Liver (tissue), 9 donors: ENCODE measurements around the gene PRPH2. TPM values are rescaled to one million over a fixed set of nuclear protein-coding genes. Genes with fewer than 3 reads are reported as not detected.

Source experiments
- DNase-seq: peaks from one replicate; pipeline ENCODE4 v3.0.0-alpha.2; 2017; ENCODE audit warnings: low spot score
- H3K27ac ChIP-seq, 2 donors: one replicate each; pipeline ENCODE4 v1.7.0; 2013; ENCODE audit warnings: inconsistent platforms in 2 of 2, low read length in 2 of 2, control low read depth in 1 of 2, low read depth in 1 of 2, mild to moderate bottlenecking in 1 of 2
- H3K27me3 ChIP-seq, 4 donors: one replicate each; pipeline versions ENCODE4 v1.6.1 to v1.7.0; 2013; ENCODE audit warnings: low read length in 3 of 4, inconsistent platforms in 1 of 4, mild to moderate bottlenecking in 1 of 4, moderate library complexity in 1 of 4; ENCODE audit not compliant: control insufficient read depth in 4 of 4, insufficient read depth in 4 of 4
- H3K36me3 ChIP-seq, 4 donors: one replicate each; pipeline versions ENCODE4 v1.6.1 to v1.7.0; 2013; ENCODE audit warnings: low read length in 3 of 4, mild to moderate bottlenecking in 3 of 4, low read depth in 1 of 4, moderate library complexity in 1 of 4; ENCODE audit not compliant: control insufficient read depth in 4 of 4, insufficient read depth in 3 of 4
- H3K4me1 ChIP-seq, 4 donors: one replicate each; pipeline versions ENCODE4 v1.6.1 to v1.7.0; 2013; ENCODE audit warnings: low read length in 3 of 4, mild to moderate bottlenecking in 3 of 4, moderate library complexity in 1 of 4; ENCODE audit not compliant: control insufficient read depth in 4 of 4, insufficient read depth in 4 of 4
- H3K4me3 ChIP-seq, 3 donors: one replicate each; pipeline versions ENCODE4 v1.6.1 to v1.7.0; 2013; ENCODE audit warnings: low read length in 3 of 3, control low read depth in 1 of 3, low read depth in 1 of 3, mild to moderate bottlenecking in 1 of 3
- H3K9ac ChIP-seq, 2 donors: one replicate each; pipeline ENCODE4 v1.7.0; 2013; ENCODE audit warnings: low read length in 2 of 2, mild to moderate bottlenecking in 2 of 2, moderate library complexity in 2 of 2, control low read depth in 1 of 2, low read depth in 1 of 2
- H3K9me3 ChIP-seq, 4 donors: one replicate each; pipeline versions ENCODE4 v1.6.1 to v1.7.0; 2013; ENCODE audit warnings: low read length in 3 of 4; ENCODE audit not compliant: control insufficient read depth in 4 of 4
- EGR1 ChIP-seq, 2 donors: IDR thresholded peaks; 2 replicates each; pipeline ENCODE4 v1.6.1; 2016 to 2018; ENCODE audit warnings: antibody characterized with exemption in 2 of 2, low read depth in 2 of 2
- FOXA1 ChIP-seq: IDR thresholded peaks from 2 replicates; pipeline ENCODE4 v1.6.1; 2016; ENCODE audit warnings: antibody characterized with exemption
- FOXA2 ChIP-seq: IDR thresholded peaks from 2 replicates; pipeline ENCODE4 v1.6.1; 2016; ENCODE audit warnings: antibody characterized with exemption
- GABPA ChIP-seq, 2 donors: IDR thresholded peaks in 1 of 2; conservative IDR thresholded peaks in 1 of 2; 2 replicates each; pipeline ENCODE4 v1.6.1; 2016; ENCODE audit warnings: antibody characterized with exemption in 2 of 2, mild to moderate bottlenecking in 1 of 2, moderate library complexity in 1 of 2
- HNF4A ChIP-seq, 2 donors: conservative IDR thresholded peaks; 2 replicates each; pipeline ENCODE4 v1.6.1; 2016; ENCODE audit warnings: antibody characterized with exemption in 2 of 2, mild to moderate bottlenecking in 2 of 2
- HNF4G ChIP-seq: IDR thresholded peaks from 2 replicates; pipeline ENCODE4 v1.6.1; 2016; ENCODE audit warnings: antibody characterized with exemption
- JUND ChIP-seq, 2 donors: IDR thresholded peaks; 2 replicates each; pipeline ENCODE4 v1.6.1; 2016; ENCODE audit warnings: antibody characterized with exemption in 2 of 2
- NR2F2 ChIP-seq: IDR thresholded peaks from 2 replicates; pipeline ENCODE4 v1.6.1; 2016; ENCODE audit warnings: antibody characterized with exemption
- RAD21 ChIP-seq, 2 donors: IDR thresholded peaks; 2 replicates each; pipeline ENCODE4 v1.6.1; 2016; ENCODE audit warnings: antibody characterized with exemption in 2 of 2, mild to moderate bottlenecking in 2 of 2
- TAF1 ChIP-seq: conservative IDR thresholded peaks from 2 replicates; pipeline ENCODE4 v1.6.1; 2016; ENCODE audit warnings: antibody characterized with exemption, mild to moderate bottlenecking
- YY1 ChIP-seq: IDR thresholded peaks from 2 replicates; pipeline ENCODE4 v1.6.1; 2016; ENCODE audit warnings: antibody characterized with exemption, mild to moderate bottlenecking
- WGBS: extraction: QIAGEN DNeasy Blood & Tissue Kit; methylation state at CpG from one replicate; pipeline ENCODE4 v1.1.7; 2013; 5-methylcytosine and 5-hydroxymethylcytosine counted together
- polyA plus RNA-seq, 2 donors: library from polyadenylated mRNA; stranded (reverse) in 1 of 2; unstranded in 1 of 2; fragments of 200-250 nt in 1 of 2; fragments of >200 nt in 1 of 2; fragmentation: Nextera tagmentation in 1 of 2; extraction: Ambion mirVana in 1 of 2; gene quantifications; one replicate each; pipeline versions ENCODE4 v1.2.1 to v1.2.3, GENCODE V29; 2013 to 2015
- total RNA-seq, 2 donors: library from RNA; depleted of rRNA; stranded (reverse); fragments of >200 nt; gene quantifications; one replicate each; pipeline ENCODE4 v1.2.3, GENCODE V29; 2014
- TF ChIP-seq, protein P1 (sequence below): fragments of 150-350 bp; IDR thresholded peaks from 2 replicates; pipeline ENCODE4 v1.5.1; 2017; ENCODE audit warnings: improper control_type of control experiment, low read depth, low read length; ENCODE audit not compliant: missing input control
- TF ChIP-seq, protein P2 (sequence below): IDR thresholded peaks from 2 replicates; pipeline ENCODE4 v1.6.1; 2016; ENCODE audit warnings: antibody characterized with exemption
- TF ChIP-seq, protein P3 (sequence below): IDR thresholded peaks from 2 replicates; pipeline ENCODE4 v1.6.1; 2016; ENCODE audit warnings: antibody characterized with exemption, mild to moderate bottlenecking
- TF ChIP-seq, protein P4 (sequence below): IDR thresholded peaks from 2 replicates; pipeline ENCODE4 v1.6.1; 2016; ENCODE audit warnings: antibody characterized with exemption
- donor health status: healthy.
- donor health status: healthy.
- donor health status: healthy.
- donor health status: healthy.
- donor health status: healthy.

Gene PRPH2
- total and polyA plus RNA-seq, 4 donors: 0.06 to 0.33 (median 0.13) TPM

DNA sequence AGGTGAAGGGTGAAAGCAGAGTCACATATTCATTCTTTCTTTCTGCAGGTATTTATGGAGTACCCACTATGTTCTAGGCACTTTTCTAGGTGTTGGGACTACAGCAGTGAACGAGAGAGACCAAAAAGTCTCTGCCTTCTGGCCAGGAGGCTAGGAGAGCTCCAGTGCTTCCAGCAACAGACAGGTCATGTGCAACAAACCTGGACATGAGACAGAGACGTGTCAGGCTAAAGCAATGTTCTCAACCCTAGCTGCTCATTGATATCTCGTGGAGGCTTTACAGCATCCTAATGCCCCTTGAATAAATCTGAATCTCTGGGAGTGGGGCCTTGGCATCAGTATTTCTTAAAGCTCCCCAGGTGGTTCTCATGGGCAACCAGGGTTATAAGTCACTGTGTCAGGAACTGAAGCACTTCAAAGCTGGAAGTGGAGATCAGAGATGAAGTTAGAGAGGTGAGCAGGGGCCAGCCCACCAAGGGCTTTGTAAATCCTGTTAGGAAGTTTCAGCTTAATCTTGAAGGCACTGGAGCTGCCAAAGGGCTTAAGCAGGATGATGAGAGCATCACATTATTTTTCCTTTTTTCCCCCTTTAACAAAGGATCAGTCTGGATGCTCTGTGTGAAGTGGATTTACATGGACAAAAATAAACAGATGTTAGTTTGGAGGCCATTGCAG, 36.5 kb upstream of the PRPH2 start:
- H3K4me1 ChIP-seq: no peaks in the 10 kb centered on the region
- no peak overlapping the region for H3K4me3 ChIP-seq
- no peaks in the 10 kb centered on the region for H3K27me3 ChIP-seq
- WGBS: 96% methylated on average over 3 of the region's 3 CpGs
- H3K9me3 ChIP-seq: no peaks in the 10 kb centered on the region
- H3K9ac ChIP-seq: no peak overlapping the region
- H3K36me3 ChIP-seq: peaks cover 0 to 1% (median 0%) of the 10 kb centered on the region in 4 donors
- no peak overlapping the region for H3K27ac ChIP-seq
- DNase-seq: no peak
- TF ChIP-seq, protein P1, sequence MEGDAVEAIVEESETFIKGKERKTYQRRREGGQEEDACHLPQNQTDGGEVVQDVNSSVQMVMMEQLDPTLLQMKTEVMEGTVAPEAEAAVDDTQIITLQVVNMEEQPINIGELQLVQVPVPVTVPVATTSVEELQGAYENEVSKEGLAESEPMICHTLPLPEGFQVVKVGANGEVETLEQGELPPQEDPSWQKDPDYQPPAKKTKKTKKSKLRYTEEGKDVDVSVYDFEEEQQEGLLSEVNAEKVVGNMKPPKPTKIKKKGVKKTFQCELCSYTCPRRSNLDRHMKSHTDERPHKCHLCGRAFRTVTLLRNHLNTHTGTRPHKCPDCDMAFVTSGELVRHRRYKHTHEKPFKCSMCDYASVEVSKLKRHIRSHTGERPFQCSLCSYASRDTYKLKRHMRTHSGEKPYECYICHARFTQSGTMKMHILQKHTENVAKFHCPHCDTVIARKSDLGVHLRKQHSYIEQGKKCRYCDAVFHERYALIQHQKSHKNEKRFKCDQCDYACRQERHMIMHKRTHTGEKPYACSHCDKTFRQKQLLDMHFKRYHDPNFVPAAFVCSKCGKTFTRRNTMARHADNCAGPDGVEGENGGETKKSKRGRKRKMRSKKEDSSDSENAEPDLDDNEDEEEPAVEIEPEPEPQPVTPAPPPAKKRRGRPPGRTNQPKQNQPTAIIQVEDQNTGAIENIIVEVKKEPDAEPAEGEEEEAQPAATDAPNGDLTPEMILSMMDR: no peak
- TF ChIP-seq FOXA2 (no peak), YY1 (no peak), EGR1 (IDR thresholded peaks at IDR 0.05; ENCODE audit: low read depth in 2 of 2) (no peak), RAD21 (IDR thresholded peaks at IDR 0.05) (no peak), GABPA (IDR thresholded peaks at IDR 0.05 in 1 of 2, conservative IDR thresholded peaks at IDR 0.05 in 1 of 2) (no peak), HNF4G (no peak), JUND (IDR thresholded peaks at IDR 0.05) (no peak), HNF4A (conservative IDR thresholded peaks at IDR 0.05) (no peak), FOXA1 (no peak)
- TF ChIP-seq, protein P2, sequence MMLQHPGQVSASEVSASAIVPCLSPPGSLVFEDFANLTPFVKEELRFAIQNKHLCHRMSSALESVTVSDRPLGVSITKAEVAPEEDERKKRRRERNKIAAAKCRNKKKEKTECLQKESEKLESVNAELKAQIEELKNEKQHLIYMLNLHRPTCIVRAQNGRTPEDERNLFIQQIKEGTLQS: no peak
- TF ChIP-seq, protein P3, sequence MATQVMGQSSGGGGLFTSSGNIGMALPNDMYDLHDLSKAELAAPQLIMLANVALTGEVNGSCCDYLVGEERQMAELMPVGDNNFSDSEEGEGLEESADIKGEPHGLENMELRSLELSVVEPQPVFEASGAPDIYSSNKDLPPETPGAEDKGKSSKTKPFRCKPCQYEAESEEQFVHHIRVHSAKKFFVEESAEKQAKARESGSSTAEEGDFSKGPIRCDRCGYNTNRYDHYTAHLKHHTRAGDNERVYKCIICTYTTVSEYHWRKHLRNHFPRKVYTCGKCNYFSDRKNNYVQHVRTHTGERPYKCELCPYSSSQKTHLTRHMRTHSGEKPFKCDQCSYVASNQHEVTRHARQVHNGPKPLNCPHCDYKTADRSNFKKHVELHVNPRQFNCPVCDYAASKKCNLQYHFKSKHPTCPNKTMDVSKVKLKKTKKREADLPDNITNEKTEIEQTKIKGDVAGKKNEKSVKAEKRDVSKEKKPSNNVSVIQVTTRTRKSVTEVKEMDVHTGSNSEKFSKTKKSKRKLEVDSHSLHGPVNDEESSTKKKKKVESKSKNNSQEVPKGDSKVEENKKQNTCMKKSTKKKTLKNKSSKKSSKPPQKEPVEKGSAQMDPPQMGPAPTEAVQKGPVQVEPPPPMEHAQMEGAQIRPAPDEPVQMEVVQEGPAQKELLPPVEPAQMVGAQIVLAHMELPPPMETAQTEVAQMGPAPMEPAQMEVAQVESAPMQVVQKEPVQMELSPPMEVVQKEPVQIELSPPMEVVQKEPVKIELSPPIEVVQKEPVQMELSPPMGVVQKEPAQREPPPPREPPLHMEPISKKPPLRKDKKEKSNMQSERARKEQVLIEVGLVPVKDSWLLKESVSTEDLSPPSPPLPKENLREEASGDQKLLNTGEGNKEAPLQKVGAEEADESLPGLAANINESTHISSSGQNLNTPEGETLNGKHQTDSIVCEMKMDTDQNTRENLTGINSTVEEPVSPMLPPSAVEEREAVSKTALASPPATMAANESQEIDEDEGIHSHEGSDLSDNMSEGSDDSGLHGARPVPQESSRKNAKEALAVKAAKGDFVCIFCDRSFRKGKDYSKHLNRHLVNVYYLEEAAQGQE: no peak

DNA sequence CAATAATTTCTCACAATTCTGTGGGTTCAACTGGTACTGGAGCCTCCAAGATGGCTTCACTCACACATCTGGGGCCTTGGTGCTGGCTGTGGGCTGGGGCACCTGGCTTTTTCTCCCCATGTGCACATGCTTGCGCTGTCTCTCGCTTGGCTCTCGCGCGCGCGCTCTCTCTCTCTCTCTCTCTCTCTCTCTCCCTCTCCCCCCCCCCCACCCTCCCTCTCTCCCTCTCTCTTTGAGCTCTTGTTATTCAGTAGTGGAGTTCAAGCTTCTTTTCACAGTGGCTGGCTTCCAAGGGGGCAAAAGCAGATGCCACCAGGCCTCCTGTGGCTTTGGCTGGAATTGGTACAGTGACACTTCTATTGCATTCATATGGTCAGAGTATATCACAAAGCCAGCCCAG, 34.3 kb upstream of the PRPH2 start:
- no peak overlapping the region for H3K27ac ChIP-seq
- DNase-seq: no peak
- H3K9ac ChIP-seq: no peak overlapping the region
- TF ChIP-seq YY1: no peak
- TF ChIP-seq, protein P4, sequence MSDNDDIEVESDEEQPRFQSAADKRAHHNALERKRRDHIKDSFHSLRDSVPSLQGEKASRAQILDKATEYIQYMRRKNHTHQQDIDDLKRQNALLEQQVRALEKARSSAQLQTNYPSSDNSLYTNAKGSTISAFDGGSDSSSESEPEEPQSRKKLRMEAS: no peak
- TF ChIP-seq TAF1: no peak
- no peak for TF ChIP-seq FOXA1
- TF ChIP-seq NR2F2: no peak
- no peak for TF ChIP-seq JUND (IDR thresholded peaks at IDR 0.05)
- TF ChIP-seq, protein P3: no peak
- TF ChIP-seq, protein P2: no peak
- no peak for TF ChIP-seq EGR1 (IDR thresholded peaks at IDR 0.05; ENCODE audit: low read depth in 2 of 2)
- peaks cover 0 to 1% (median 0%) of the 10 kb centered on the region in 4 donors for H3K36me3 ChIP-seq
- 95% methylated on average over 7 of the region's 7 CpGs for whole genome bisulfite sequencing
- no peaks in the 10 kb centered on the region for H3K27me3 ChIP-seq
- H3K4me3 ChIP-seq: no peak overlapping the region
- no peaks in the 10 kb centered on the region for H3K9me3 ChIP-seq
- no peaks in the 10 kb centered on the region for H3K4me1 ChIP-seq
